ENCODE data around the gene SPECC1L. TPM values are rescaled to one million over a fixed set of nuclear protein-coding genes. Genes with fewer than 3 reads are reported as not detected.

SPECC1L gene
- total RNA-seq, 1 donor from 2014 or later: 29.9 TPM

DNA sequence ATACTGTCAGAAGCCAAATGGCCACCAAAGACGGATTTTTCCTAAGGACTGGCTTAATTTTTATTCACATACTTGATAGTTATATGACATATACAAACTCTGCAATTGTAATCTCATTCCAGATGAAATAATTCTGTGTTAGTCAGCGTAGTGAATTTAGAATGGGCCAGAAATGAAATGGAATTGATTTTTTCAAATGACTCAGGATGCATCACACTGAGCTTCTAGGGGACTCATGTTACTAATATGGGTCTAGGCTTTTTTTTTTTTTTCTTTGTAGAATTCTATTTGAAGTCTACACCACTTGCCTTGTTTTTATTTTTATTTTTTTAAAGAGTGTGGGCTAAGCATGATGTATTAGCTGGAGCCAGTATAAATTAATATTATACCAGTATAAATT lies 62.7 kb downstream of the SPECC1L start:
- DNase-seq (ENCODE audit: low read depth): no peak
- Histone ChIP-seq H3K27me3 (ENCODE audit: control insufficient read depth, insufficient read depth, low read length) (no peaks in the 10 kb centered on the region), H3K4me3 (ENCODE audit: low read depth, low read length) (no peak overlapping the region), H3K36me3 (ENCODE audit: control insufficient read depth, insufficient read depth, low read length) (no peaks in the 10 kb centered on the region)
- TF ChIP-seq, protein P1, sequence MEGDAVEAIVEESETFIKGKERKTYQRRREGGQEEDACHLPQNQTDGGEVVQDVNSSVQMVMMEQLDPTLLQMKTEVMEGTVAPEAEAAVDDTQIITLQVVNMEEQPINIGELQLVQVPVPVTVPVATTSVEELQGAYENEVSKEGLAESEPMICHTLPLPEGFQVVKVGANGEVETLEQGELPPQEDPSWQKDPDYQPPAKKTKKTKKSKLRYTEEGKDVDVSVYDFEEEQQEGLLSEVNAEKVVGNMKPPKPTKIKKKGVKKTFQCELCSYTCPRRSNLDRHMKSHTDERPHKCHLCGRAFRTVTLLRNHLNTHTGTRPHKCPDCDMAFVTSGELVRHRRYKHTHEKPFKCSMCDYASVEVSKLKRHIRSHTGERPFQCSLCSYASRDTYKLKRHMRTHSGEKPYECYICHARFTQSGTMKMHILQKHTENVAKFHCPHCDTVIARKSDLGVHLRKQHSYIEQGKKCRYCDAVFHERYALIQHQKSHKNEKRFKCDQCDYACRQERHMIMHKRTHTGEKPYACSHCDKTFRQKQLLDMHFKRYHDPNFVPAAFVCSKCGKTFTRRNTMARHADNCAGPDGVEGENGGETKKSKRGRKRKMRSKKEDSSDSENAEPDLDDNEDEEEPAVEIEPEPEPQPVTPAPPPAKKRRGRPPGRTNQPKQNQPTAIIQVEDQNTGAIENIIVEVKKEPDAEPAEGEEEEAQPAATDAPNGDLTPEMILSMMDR (IDR thresholded peaks at IDR 0.05; ENCODE audit: insufficient read depth, low read length, poor library complexity, severe bottlenecking): no peak

DNA sequence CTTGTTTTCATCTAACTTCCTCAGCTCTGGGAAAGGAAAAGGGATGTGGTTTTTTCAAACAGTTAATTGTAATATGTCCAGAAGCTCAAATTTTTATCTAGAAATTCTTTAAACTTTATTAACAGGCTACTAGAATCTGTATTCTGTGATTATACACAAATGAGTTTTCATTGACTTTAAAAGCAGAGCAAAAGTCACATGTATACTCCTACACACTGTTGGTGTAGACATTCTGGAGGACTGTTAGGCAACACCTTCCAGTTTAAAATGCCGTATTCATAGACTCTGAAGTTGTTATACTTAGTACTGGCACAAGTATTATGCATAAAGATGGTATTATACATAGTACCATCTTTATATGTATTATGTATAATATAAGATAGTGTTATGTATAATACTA lies 64.9 kb downstream of the SPECC1L start:
- DNase-seq (ENCODE audit: low read depth): no peak
- TF ChIP-seq, protein P1 (IDR thresholded peaks at IDR 0.05; ENCODE audit: insufficient read depth, low read length, poor library complexity, severe bottlenecking): no peak
- no peak overlapping the region for H3K4me3 ChIP-seq (ENCODE audit: low read depth, low read length)
- no peaks in the 10 kb centered on the region for H3K27me3 ChIP-seq (ENCODE audit: control insufficient read depth, insufficient read depth, low read length)
- no peaks in the 10 kb centered on the region for H3K36me3 ChIP-seq (ENCODE audit: control insufficient read depth, insufficient read depth, low read length)

DNA sequence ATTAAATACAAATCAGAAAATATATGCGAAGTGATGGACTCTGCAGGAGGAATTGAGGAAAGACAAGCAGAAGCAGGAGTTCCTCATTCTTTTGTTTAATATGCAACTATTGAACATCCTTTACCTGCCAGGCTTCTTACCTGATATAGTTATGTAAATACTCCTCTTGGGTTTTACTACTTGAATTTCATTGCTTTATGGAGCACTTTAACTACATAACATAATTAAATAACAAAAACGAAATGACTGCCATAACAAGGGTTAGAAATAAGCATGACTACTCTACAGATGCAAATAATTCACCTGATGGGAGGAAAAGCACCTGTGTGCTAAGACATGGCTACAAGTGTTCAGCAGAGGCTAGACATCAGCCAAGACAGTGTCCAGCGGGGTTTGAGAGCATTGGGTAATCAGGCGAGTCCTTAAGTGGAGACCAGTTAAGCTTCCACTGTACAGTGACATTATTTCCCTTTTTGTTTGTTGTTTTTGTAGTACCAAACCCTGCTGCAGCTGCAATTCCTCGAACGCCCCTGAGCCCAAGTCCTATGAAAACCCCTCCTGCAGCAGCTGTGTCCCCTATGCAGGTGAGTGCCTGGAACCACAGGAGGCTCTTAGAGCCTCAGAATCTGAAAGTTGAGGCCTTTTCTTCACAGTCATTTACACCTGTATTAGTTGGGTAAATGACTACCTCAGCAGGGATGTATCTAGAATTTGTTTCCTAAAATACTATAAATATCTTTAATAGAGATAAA lies 67.4 kb downstream of the SPECC1L start:
- H3K4me3 ChIP-seq (ENCODE audit: low read depth, low read length): no peak overlapping the region
- H3K36me3 ChIP-seq (ENCODE audit: control insufficient read depth, insufficient read depth, low read length): no peaks in the 10 kb centered on the region
- H3K27me3 ChIP-seq (ENCODE audit: control insufficient read depth, insufficient read depth, low read length): no peaks in the 10 kb centered on the region
- DNase-seq (ENCODE audit: low read depth): no peak
- TF ChIP-seq, protein P1 (IDR thresholded peaks at IDR 0.05; ENCODE audit: insufficient read depth, low read length, poor library complexity, severe bottlenecking): no peak

DNA sequence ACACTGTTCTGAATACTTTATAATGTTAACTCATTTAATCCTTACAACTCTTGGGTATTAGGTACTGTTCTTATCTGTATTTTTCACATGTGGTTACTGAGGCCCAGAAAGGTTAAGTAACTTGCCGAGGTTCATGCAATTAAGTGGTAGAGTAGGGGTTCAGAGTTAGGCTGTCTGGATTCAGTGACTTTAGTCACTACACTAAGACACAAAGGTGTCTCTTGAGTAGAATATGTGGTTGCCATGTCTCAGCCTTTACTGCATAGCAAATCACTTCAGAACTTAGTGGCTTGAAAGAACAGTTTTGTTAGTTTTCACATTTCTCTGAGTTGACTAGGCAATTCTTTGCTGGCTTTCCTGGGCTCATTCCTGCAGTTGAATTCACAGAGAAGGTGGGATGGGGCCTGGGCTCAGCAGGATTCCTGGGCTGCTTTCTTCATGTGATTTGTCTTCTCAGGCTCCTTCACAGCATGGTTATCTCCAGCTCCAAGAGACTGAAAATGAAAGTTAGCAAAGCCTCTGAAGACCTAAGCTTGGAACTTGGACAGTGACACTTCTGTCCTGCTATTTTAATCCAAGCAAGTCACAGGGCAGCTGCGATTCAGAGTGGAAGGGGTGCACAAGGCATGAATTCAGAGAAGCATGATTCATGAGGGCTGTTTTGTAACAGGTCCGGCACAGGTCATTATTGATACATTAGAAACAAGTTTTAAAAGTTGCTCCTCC lies 68.3 kb downstream of the SPECC1L start:
- no peak overlapping the region for H3K4me3 ChIP-seq (ENCODE audit: low read depth, low read length)
- TF ChIP-seq, protein P1 (IDR thresholded peaks at IDR 0.05; ENCODE audit: insufficient read depth, low read length, poor library complexity, severe bottlenecking): no peak
- no peak for DNase-seq (ENCODE audit: low read depth)
- H3K36me3 ChIP-seq (ENCODE audit: control insufficient read depth, insufficient read depth, low read length): no peaks in the 10 kb centered on the region
- no peaks in the 10 kb centered on the region for H3K27me3 ChIP-seq (ENCODE audit: control insufficient read depth, insufficient read depth, low read length)

DNA sequence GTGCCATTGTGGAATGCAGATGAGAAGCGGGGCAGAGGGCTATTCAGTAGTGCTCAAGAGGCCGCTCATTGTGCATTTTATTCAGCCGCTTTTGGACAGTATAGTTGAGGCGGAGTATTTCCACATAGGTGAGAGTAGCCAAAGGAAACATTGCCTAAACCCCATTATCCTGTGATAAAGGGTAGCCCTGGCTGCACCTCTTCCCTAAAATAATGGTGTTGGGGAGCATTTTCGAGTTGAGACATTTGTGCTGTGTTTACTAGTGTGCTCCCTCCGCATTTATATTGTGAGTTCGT lies 68.8 kb downstream of the SPECC1L start:
- Histone ChIP-seq H3K27me3 (ENCODE audit: control insufficient read depth, insufficient read depth, low read length) (no peaks in the 10 kb centered on the region), H3K4me3 (ENCODE audit: low read depth, low read length) (no peak overlapping the region), H3K36me3 (ENCODE audit: control insufficient read depth, insufficient read depth, low read length) (no peaks in the 10 kb centered on the region)
- TF ChIP-seq, protein P1 (IDR thresholded peaks at IDR 0.05; ENCODE audit: insufficient read depth, low read length, poor library complexity, severe bottlenecking): no peak
- no peak for DNase-seq (ENCODE audit: low read depth)
